D721Med (cell line): ENCODE data around the gene OTOL1.

Source experiments
- DNase-seq: peaks from one replicate; pipeline ENCODE4 v3.0.0; 2011; ENCODE audit warnings: low spot score; ENCODE audit not compliant: insufficient read length
- FAIRE-seq: peaks from 2 replicates; lab custom pipeline; 2011; peaks lifted over from hg19 to GRCh38; lab: Jason Lieb, UNC
- TF ChIP-seq, protein P1 (sequence below): IDR thresholded peaks from 2 replicates; pipeline ENCODE4 v1.5.1; 2012; ENCODE audit warnings: mild to moderate bottlenecking, control low read depth; ENCODE audit not compliant: insufficient read depth; ENCODE audit errors: missing control alignments

The OTOL1 gene

DNA sequence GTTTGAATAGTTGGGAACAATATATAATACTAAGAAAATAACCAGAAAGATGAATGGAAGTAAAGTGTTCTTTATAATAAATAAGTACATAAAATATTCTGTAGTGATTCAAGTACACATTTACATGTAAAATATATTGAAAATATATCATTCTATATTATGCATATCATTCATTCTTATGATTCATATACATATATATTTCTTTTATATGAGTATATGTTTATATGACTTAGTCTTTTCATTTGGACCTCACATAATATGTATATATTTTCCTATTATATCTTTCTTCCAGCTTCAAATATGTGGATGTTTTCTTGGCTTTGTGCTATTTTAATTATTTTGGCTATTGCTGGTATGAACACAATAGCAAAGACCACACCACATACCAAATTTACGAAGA lies at the start of gene OTOL1:
OTOL1 (plus strand) TSS at position 301 of the 400 bp plus-strand sequence; CDS start at position 301, 0 bp downstream.
- DNase-seq (no peak), FAIRE-seq (no peak)
- TF ChIP-seq, protein P1, sequence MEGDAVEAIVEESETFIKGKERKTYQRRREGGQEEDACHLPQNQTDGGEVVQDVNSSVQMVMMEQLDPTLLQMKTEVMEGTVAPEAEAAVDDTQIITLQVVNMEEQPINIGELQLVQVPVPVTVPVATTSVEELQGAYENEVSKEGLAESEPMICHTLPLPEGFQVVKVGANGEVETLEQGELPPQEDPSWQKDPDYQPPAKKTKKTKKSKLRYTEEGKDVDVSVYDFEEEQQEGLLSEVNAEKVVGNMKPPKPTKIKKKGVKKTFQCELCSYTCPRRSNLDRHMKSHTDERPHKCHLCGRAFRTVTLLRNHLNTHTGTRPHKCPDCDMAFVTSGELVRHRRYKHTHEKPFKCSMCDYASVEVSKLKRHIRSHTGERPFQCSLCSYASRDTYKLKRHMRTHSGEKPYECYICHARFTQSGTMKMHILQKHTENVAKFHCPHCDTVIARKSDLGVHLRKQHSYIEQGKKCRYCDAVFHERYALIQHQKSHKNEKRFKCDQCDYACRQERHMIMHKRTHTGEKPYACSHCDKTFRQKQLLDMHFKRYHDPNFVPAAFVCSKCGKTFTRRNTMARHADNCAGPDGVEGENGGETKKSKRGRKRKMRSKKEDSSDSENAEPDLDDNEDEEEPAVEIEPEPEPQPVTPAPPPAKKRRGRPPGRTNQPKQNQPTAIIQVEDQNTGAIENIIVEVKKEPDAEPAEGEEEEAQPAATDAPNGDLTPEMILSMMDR: no peak

DNA sequence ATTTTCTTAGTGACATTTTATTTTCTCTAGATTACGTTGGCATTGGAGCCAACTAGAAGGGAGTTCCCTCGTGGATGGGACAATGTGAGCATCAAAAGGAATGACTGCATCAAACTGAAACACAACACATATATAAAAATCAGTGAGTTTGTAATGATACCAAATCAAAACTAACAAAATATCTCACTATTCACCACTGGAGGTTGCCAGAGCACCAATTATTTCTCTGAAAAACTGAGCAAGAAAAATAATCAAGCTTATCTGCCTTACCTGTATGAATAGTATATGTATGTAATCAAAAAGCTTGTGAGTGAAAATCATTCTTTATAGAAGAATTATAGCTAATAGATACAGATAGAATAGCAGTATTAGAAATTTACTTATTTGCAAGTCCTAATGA lies 46.8 kb upstream of the OTOL1 start:
- TF ChIP-seq, protein P1: no peak
- FAIRE-seq: no peak
- DNase-seq: no peak

DNA sequence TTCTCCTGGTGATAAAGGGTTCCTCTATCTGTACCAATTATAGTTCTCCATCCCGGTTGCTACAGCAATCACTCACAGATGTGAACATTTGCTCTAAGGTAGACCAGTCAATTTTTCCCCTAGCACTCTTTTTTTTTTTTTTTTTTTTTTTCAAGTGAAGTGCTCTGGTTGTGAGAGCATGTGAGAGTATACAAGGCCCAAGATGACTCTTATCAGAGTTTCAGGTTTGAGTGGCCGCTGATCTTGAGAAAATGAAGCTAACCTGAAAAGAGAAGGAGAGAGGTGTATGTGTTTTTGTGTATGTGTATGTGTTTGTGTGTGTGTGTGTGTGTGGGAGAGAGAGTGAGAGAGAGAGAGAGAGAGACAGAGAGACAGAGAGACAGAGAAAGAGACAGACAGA lies 44.4 kb upstream of the OTOL1 start:
- TF ChIP-seq, protein P1: no peak
- FAIRE-seq (no peak), DNase-seq (no peak)

DNA sequence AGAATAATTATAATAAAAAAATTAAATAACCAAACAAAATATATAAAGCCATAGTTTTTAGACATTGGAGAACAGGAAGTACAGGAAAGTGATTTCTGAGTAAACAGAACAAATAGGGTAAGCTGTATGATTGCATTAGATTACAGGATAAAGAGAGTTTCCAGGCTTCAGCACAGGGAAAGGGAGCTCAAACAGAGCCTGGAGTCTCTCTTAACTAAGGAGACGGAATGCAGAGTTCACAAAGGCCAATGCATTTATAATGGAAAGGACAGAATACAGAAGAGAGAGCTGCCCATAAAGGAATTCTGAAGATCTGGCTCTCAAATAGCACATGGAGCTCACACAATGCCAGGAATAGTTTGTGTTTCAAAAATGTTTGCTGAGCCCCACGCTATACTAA lies 42.0 kb upstream of the OTOL1 start:
- TF ChIP-seq, protein P1: no peak
- no peak for DNase-seq
- no peak for FAIRE-seq

DNA sequence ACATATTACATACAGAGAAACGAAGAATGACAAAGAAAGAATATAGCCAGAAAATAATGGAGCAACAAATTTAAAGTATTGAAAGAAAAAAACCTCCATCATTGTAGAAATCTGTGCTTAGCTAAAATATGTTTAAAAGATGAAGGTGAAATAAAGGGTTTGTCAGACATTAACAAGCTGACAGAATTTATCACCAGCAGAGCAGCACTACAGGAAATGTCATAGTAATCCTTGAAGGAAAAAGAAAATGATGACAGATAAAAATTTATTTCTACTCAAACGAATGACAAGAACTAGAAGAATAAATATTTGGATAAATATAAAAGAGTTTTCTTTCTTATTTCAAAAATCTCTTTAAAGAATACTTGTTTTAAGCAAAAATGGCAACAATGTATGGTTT lies 40.6 kb upstream of the OTOL1 start:
- no peak for FAIRE-seq
- TF ChIP-seq, protein P1: no peak

DNA sequence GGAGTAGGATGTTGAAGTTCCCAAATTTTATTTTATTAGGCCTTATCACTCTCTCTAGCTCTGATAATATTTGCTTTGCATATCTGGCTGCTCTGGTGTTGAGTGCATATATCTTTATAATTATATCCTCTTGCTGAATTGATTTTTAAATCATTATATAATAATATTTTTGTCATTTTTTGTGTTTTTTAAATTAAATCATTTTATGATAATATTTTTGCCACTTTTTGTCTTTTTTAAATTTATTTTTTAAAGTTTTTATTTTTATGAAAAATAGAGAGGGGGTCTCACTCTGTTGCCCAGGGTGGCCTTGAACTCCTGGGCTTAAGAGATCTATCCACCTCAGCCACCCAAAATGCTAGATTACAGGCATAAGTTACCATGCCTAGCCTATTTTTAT lies 34.5 kb upstream of the OTOL1 start:
- FAIRE-seq: no peak
- TF ChIP-seq, protein P1: no peak
- no peak for DNase-seq

More for the DNA sequence above, 40.6 kb upstream of the OTOL1 start:
- no peak for DNase-seq

DNA sequence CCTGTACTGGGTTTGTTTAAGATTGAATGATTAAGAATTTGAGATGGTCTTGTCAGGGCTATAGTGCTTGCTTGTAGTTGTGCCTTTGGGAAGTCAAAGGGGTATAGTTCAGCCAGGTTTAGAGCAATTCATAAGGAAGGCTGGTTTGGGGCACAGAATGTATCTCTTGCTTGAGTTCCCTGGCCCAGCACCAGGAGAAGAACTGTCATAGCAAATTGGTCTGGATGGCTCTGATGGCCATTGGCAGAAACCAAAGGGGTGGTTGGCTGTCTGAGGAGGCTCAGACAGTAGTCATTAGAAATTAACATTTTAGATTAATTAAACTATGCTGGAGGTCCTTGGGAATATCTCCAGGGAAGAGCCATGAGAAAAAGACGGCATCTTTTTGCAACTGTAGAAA lies 25.4 kb upstream of the OTOL1 start:
- TF ChIP-seq, protein P1: no peak
- FAIRE-seq (no peak), DNase-seq (no peak)
